Measurements from ENCODE around the gene IGHMBP2.
"Not testable (repeated sequence)": the region's sequence is repeated elsewhere in the genome, so short reads cannot be mapped to it uniquely, and the experiment has no call there.

IGHMBP2 gene

DNA sequence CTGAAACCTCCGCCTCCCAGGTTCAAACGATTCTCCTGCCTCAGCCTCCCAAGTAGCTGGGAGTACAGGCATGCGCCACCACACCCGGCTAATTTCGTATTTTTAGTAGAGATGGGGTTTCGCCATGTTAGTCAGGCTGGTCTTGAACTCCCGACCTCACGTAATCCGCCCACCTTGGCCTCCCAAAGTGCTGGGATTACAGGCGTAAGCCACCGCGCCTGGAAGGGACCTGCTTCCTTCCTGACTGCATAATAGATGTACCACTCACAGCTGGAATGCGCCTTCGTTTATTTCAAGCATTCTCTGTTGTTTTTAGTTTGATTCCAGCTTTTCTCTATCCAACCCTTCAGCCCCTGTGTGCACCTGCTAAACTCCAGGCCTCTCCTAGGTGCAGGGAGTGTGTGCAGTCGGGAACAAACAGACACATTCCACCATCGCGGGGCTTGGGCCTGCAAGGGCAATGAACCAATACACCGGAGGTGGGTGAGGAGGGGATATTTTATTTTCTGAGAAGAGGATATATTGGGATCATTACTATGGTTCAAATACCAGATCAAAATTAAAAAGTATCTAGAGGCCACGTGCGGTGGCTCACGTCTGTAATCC, 47.2 kb upstream of the IGHMBP2 start:
- H3K4me1 ChIP-seq (ENCODE audit: control insufficient read depth in 2 of 2, insufficient read depth in 1 of 2, low read depth in 1 of 2, low read length in 2 of 2); H3K27ac ChIP-seq (replicated peaks; ENCODE audit: low read length); H2AFZ ChIP-seq (ENCODE audit: low read length); DNase-seq (ENCODE audit: low spot score); H3K14ac ChIP-seq (ENCODE audit: low read length); H3K36me3 ChIP-seq (replicated peaks in 1 of 2; ENCODE audit: control insufficient read depth in 2 of 2, insufficient read depth in 2 of 2, low read length in 2 of 2); H3K9me3 ChIP-seq (replicated peaks in 1 of 2; ENCODE audit: control insufficient read depth in 2 of 2, insufficient read depth in 1 of 2, low read depth in 1 of 2, low read length in 2 of 2); H2BK5ac ChIP-seq (ENCODE audit: low read length); H2AK5ac ChIP-seq (ENCODE audit: low read depth, low read length); H4K8ac ChIP-seq (ENCODE audit: low read depth, low read length); H3K23ac ChIP-seq (ENCODE audit: low read depth, low read length, poor library complexity); H2BK120ac ChIP-seq (ENCODE audit: low read depth, low read length); H3K4ac ChIP-seq (ENCODE audit: low read length); H3K4me2 ChIP-seq (ENCODE audit: insufficient read depth, low read length, poor library complexity, severe bottlenecking); H3K9ac ChIP-seq (ENCODE audit: low read depth, low read length, poor library complexity); H3K4me3 ChIP-seq (ENCODE audit: low read length in 2 of 2); H4K91ac ChIP-seq (ENCODE audit: low read depth, low read length, poor library complexity); H2BK12ac ChIP-seq (ENCODE audit: low read length); H3K79me1 ChIP-seq (ENCODE audit: low read depth, low read length); H2BK15ac ChIP-seq (ENCODE audit: low read length); H3K18ac ChIP-seq (ENCODE audit: low read length): not testable (repeated sequence)
- H3K27me3 ChIP-seq (ENCODE audit: control insufficient read depth in 3 of 3, insufficient read depth in 3 of 3, low read depth in 1 of 3, low read length in 3 of 3): peaks cover 11 to 48% (median 33%) of the 10 kb centered on the region in 3 experiments
- no CpG with 5 or more reads among the region's 21 CpGs for WGBS, 2 donors (ENCODE audit: extremely low coverage in 2 of 2, insufficient read length in 2 of 2, insufficient replicate concordance in 1 of 2)

DNA sequence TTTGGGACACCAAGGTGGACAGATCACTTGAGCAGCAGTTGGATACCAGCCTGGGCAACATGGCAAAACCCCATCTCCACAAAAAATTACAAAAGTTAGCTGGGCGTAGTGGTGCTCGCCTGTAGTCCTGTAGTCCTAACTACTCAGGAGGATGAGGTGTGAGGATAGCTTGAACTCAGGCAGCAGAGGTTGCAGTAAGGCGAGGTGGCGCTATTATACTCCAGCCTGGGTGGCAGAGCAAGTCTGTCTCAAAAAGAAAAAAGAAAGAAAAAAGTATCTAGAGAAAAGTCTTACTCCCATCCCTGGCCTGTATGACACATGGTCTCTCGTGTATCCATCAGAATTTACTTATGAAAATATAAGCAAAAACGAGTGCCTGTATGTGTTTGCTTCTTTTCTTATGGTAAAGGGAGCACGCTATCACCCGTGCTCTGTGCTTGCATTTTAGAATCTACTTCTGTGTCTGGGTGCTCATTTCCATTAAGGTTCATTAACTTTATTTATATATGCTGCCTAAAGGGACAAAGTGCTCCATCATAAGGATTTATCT, 46.6 kb upstream of the IGHMBP2 start:
- Histone ChIP-seq H3K36me3 (replicated peaks in 1 of 2; ENCODE audit: control insufficient read depth in 2 of 2, insufficient read depth in 2 of 2, low read length in 2 of 2) (no peaks in the 10 kb centered on the region), H4K8ac (ENCODE audit: low read depth, low read length) (no peak overlapping the region), H3K9ac (ENCODE audit: low read depth, low read length, poor library complexity) (no peak overlapping the region), H2BK5ac (ENCODE audit: low read length) (no peak overlapping the region), H2BK15ac (ENCODE audit: low read length) (no peak overlapping the region), H3K23ac (ENCODE audit: low read depth, low read length, poor library complexity) (no peak overlapping the region), H3K9me3 (replicated peaks in 1 of 2; ENCODE audit: control insufficient read depth in 2 of 2, insufficient read depth in 1 of 2, low read depth in 1 of 2, low read length in 2 of 2) (peaks cover 0 to 5% of the 10 kb centered on the region in 2 donors), H3K27ac (replicated peaks; ENCODE audit: low read length) (no peak overlapping the region), H3K18ac (ENCODE audit: low read length) (no peak overlapping the region), H2BK120ac (ENCODE audit: low read depth, low read length) (no peak overlapping the region), H3K4me3 (ENCODE audit: low read length in 2 of 2) (no peak overlapping the region), H4K91ac (ENCODE audit: low read depth, low read length, poor library complexity) (no peak overlapping the region), H3K79me1 (ENCODE audit: low read depth, low read length) (no peaks in the 10 kb centered on the region), H3K14ac (ENCODE audit: low read length) (no peak overlapping the region), H2AFZ (ENCODE audit: low read length) (no peak overlapping the region), H2BK12ac (ENCODE audit: low read length) (no peak overlapping the region), H3K4ac (ENCODE audit: low read length) (no peak overlapping the region), H3K27me3 (ENCODE audit: control insufficient read depth in 3 of 3, insufficient read depth in 3 of 3, low read depth in 1 of 3, low read length in 3 of 3) (peaks cover 11 to 43% (median 33%) of the 10 kb centered on the region in 3 experiments), H2AK5ac (ENCODE audit: low read depth, low read length) (no peak overlapping the region), H3K4me1 (ENCODE audit: control insufficient read depth in 2 of 2, insufficient read depth in 1 of 2, low read depth in 1 of 2, low read length in 2 of 2) (peaks cover 2 to 3% of the 10 kb centered on the region in 2 donors), H3K4me2 (ENCODE audit: insufficient read depth, low read length, poor library complexity, severe bottlenecking) (no peak overlapping the region)
- WGBS, 2 donors (ENCODE audit: extremely low coverage in 2 of 2, insufficient read length in 2 of 2, insufficient replicate concordance in 1 of 2): no CpG with 5 or more reads among the region's 8 CpGs
- no peak for DNase-seq (ENCODE audit: low spot score)

DNA sequence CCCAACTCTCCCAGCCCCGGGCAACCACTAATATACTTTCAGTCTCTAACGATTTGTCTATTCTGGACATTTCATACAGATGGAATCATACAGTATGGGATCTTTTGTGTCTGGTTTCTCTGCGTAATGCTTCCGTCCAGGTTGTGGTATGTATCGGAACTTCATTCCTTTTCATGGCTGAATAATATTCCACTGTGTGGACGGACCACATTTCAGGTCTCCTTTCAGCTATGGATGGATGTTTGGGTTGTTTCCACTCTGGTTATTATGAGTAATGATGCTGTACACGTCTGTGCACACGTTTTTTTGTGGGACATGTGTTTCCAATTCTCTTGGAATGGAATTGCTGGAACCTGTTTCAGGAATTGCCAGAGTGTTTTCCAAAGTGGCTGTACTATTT, 44.6 kb upstream of the IGHMBP2 start:
- H4K91ac ChIP-seq (ENCODE audit: low read depth, low read length, poor library complexity): no peak overlapping the region
- H3K79me1 ChIP-seq (ENCODE audit: low read depth, low read length): no peaks in the 10 kb centered on the region
- H2AK5ac ChIP-seq (ENCODE audit: low read depth, low read length): no peak overlapping the region
- no peak overlapping the region for H3K4me2 ChIP-seq (ENCODE audit: insufficient read depth, low read length, poor library complexity, severe bottlenecking)
- no peak overlapping the region for H2BK5ac ChIP-seq (ENCODE audit: low read length)
- H3K27me3 ChIP-seq (ENCODE audit: control insufficient read depth in 3 of 3, insufficient read depth in 3 of 3, low read depth in 1 of 3, low read length in 3 of 3): peaks cover 8 to 25% (median 19%) of the 10 kb centered on the region in 3 experiments
- no peak overlapping the region for H4K8ac ChIP-seq (ENCODE audit: low read depth, low read length)
- WGBS, 2 donors (ENCODE audit: extremely low coverage in 2 of 2, insufficient read length in 2 of 2, insufficient replicate concordance in 1 of 2): no CpG with 5 or more reads among the region's 8 CpGs
- no peak overlapping the region for H2BK15ac ChIP-seq (ENCODE audit: low read length)
- DNase-seq (ENCODE audit: low spot score): no peak
- no peak overlapping the region for H3K27ac ChIP-seq (replicated peaks; ENCODE audit: low read length)
- no peak overlapping the region for H3K23ac ChIP-seq (ENCODE audit: low read depth, low read length, poor library complexity)
- H3K36me3 ChIP-seq (replicated peaks in 1 of 2; ENCODE audit: control insufficient read depth in 2 of 2, insufficient read depth in 2 of 2, low read length in 2 of 2): peaks cover 0 to 2% of the 10 kb centered on the region in 2 donors
- no peak overlapping the region for H3K4ac ChIP-seq (ENCODE audit: low read length)
- H3K4me1 ChIP-seq (ENCODE audit: control insufficient read depth in 2 of 2, insufficient read depth in 1 of 2, low read depth in 1 of 2, low read length in 2 of 2): peaks cover 3 to 4% of the 10 kb centered on the region in 2 donors
- peaks cover 4 to 7% of the 10 kb centered on the region in 2 donors for H3K9me3 ChIP-seq (replicated peaks in 1 of 2; ENCODE audit: control insufficient read depth in 2 of 2, insufficient read depth in 1 of 2, low read depth in 1 of 2, low read length in 2 of 2)
- H3K4me3 ChIP-seq (ENCODE audit: low read length in 2 of 2): no peak overlapping the region
- H3K9ac ChIP-seq (ENCODE audit: low read depth, low read length, poor library complexity): no peak overlapping the region
- H2BK120ac ChIP-seq (ENCODE audit: low read depth, low read length): no peak overlapping the region
- no peak overlapping the region for H3K18ac ChIP-seq (ENCODE audit: low read length)
- no peak overlapping the region for H2BK12ac ChIP-seq (ENCODE audit: low read length)
- no peak overlapping the region for H3K14ac ChIP-seq (ENCODE audit: low read length)
- no peak overlapping the region for H2AFZ ChIP-seq (ENCODE audit: low read length)

DNA sequence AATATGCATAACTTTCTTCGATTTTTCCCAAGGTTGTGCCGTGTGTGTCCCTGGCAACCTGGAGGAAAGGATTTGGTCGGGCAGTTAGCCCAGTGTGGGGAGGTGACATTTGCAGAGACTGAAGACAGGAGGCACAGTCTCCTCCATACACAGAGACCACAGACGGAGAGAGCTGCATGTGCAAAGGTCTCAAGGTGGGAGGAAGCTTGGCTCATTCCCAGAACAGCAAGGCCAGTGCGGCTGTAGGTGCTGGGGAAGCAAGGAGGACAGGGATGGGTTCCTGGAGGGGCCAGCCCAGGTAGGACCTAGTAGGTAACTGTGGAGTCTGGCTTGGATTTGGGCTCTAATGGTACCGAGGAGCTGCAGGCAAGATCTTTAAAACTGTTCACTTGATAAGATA, 41.3 kb upstream of the IGHMBP2 start:
- Histone ChIP-seq H2BK12ac (ENCODE audit: low read length) (no peak overlapping the region), H2AK5ac (ENCODE audit: low read depth, low read length) (no peak overlapping the region), H3K4me2 (ENCODE audit: insufficient read depth, low read length, poor library complexity, severe bottlenecking) (no peak overlapping the region), H3K14ac (ENCODE audit: low read length) (no peak overlapping the region), H3K4me3 (ENCODE audit: low read length in 2 of 2) (no peak overlapping the region), H3K79me1 (ENCODE audit: low read depth, low read length) (no peaks in the 10 kb centered on the region), H3K9me3 (replicated peaks in 1 of 2; ENCODE audit: control insufficient read depth in 2 of 2, insufficient read depth in 1 of 2, low read depth in 1 of 2, low read length in 2 of 2) (peaks cover 5 to 8% of the 10 kb centered on the region in 2 donors), H3K4ac (ENCODE audit: low read length) (no peak overlapping the region), H3K36me3 (replicated peaks in 1 of 2; ENCODE audit: control insufficient read depth in 2 of 2, insufficient read depth in 2 of 2, low read length in 2 of 2) (peaks cover 0 to 2% of the 10 kb centered on the region in 2 donors), H2AFZ (ENCODE audit: low read length) (no peak overlapping the region), H3K27ac (replicated peaks; ENCODE audit: low read length) (no peak overlapping the region), H4K8ac (ENCODE audit: low read depth, low read length) (no peak overlapping the region), H3K18ac (ENCODE audit: low read length) (peak overlapping the region; percentile 57), H3K9ac (ENCODE audit: low read depth, low read length, poor library complexity) (no peak overlapping the region), H3K4me1 (ENCODE audit: control insufficient read depth in 2 of 2, insufficient read depth in 1 of 2, low read depth in 1 of 2, low read length in 2 of 2) (peaks cover 0 to 2% of the 10 kb centered on the region in 2 donors), H3K23ac (ENCODE audit: low read depth, low read length, poor library complexity) (no peak overlapping the region), H4K91ac (ENCODE audit: low read depth, low read length, poor library complexity) (no peak overlapping the region), H2BK120ac (ENCODE audit: low read depth, low read length) (no peak overlapping the region), H2BK15ac (ENCODE audit: low read length) (no peak overlapping the region), H2BK5ac (ENCODE audit: low read length) (no peak overlapping the region), H3K27me3 (ENCODE audit: control insufficient read depth in 3 of 3, insufficient read depth in 3 of 3, low read depth in 1 of 3, low read length in 3 of 3) (peaks cover 0 to 3% (median 0%) of the 10 kb centered on the region in 3 experiments)
- WGBS, 2 donors (ENCODE audit: extremely low coverage in 2 of 2, insufficient read length in 2 of 2, insufficient replicate concordance in 1 of 2): no CpG with 5 or more reads among the region's 6 CpGs
- no peak for DNase-seq (ENCODE audit: low spot score)

All from neuronal stem cell (in vitro differentiated cells).